ENCODE data around the gene PIK3R6.

The PIK3R6 gene

GRCh38 chr17:8883353-8883752 lies 15.9 kb upstream of the PIK3R6 start:
- Histone ChIP-seq H3K27me3 (ENCODE audit: control insufficient read depth, insufficient read depth, low read length) (no peaks in the 10 kb centered on the region), H3K4me3 (ENCODE audit: low read depth, low read length) (no peak overlapping the region), H3K9me3 (ENCODE audit: control insufficient read depth, insufficient read depth, low read depth, low read length) (no peaks in the 10 kb centered on the region), H3K36me3 (ENCODE audit: control insufficient read depth, insufficient read depth, low read length) (no peaks in the 10 kb centered on the region), H3K27ac (ENCODE audit: low read depth, low read length) (no peak overlapping the region), H3K4me1 (ENCODE audit: control insufficient read depth, insufficient read depth, low read length) (peaks cover 12% of the 10 kb centered on the region; the same call in 1 of the 2 replicates), H3K9ac (ENCODE audit: low read length) (no peak overlapping the region)

GRCh38 chr17:8881606-8882005 lies 14.1 kb upstream of the PIK3R6 start:
- Histone ChIP-seq H3K4me3 (ENCODE audit: low read depth, low read length) (no peak overlapping the region), H3K9me3 (ENCODE audit: control insufficient read depth, insufficient read depth, low read depth, low read length) (no peaks in the 10 kb centered on the region)

GRCh38 chr17:8880466-8880865 lies 13.0 kb upstream of the PIK3R6 start:
- H3K9ac ChIP-seq (ENCODE audit: low read length) = no peak overlapping the region
- H3K27ac ChIP-seq (ENCODE audit: low read depth, low read length) = no peak overlapping the region
- H3K4me3 ChIP-seq (ENCODE audit: low read depth, low read length) = no peak overlapping the region
- no peaks in the 10 kb centered on the region for H3K9me3 ChIP-seq (ENCODE audit: control insufficient read depth, insufficient read depth, low read depth, low read length)
- H3K36me3 ChIP-seq (ENCODE audit: control insufficient read depth, insufficient read depth, low read length) = no peaks in the 10 kb centered on the region
- H3K27me3 ChIP-seq (ENCODE audit: control insufficient read depth, insufficient read depth, low read length) = no peaks in the 10 kb centered on the region
- H3K4me1 ChIP-seq (ENCODE audit: control insufficient read depth, insufficient read depth, low read length) = peaks cover 5% of the 10 kb centered on the region

More at GRCh38 chr17:8881606-8882005, 14.1 kb upstream of the PIK3R6 start:
- Histone ChIP-seq H3K4me1 (ENCODE audit: control insufficient read depth, insufficient read depth, low read length) (peaks cover 7% of the 10 kb centered on the region; the same call in 1 of the 2 replicates), H3K36me3 (ENCODE audit: control insufficient read depth, insufficient read depth, low read length) (no peaks in the 10 kb centered on the region), H3K27me3 (ENCODE audit: control insufficient read depth, insufficient read depth, low read length) (no peaks in the 10 kb centered on the region), H3K9ac (ENCODE audit: low read length) (no peak overlapping the region), H3K27ac (ENCODE audit: low read depth, low read length) (no peak overlapping the region)

GRCh38 chr17:8879410-8879809 lies 11.9 kb upstream of the PIK3R6 start:
- Histone ChIP-seq H3K9ac (ENCODE audit: low read length) (no peak overlapping the region), H3K4me3 (ENCODE audit: low read depth, low read length) (no peak overlapping the region), H3K27me3 (ENCODE audit: control insufficient read depth, insufficient read depth, low read length) (no peaks in the 10 kb centered on the region), H3K36me3 (ENCODE audit: control insufficient read depth, insufficient read depth, low read length) (no peaks in the 10 kb centered on the region), H3K27ac (ENCODE audit: low read depth, low read length) (no peak overlapping the region), H3K4me1 (ENCODE audit: control insufficient read depth, insufficient read depth, low read length) (peaks cover 12% of the 10 kb centered on the region), H3K9me3 (ENCODE audit: control insufficient read depth, insufficient read depth, low read depth, low read length) (no peaks in the 10 kb centered on the region)

GRCh38 chr17:8877984-8878383 lies 10.5 kb upstream of the PIK3R6 start:
- Histone ChIP-seq H3K9me3 (ENCODE audit: control insufficient read depth, insufficient read depth, low read depth, low read length) (no peaks in the 10 kb centered on the region), H3K4me3 (ENCODE audit: low read depth, low read length) (no peak overlapping the region), H3K4me1 (ENCODE audit: control insufficient read depth, insufficient read depth, low read length) (peaks cover 22% of the 10 kb centered on the region), H3K9ac (ENCODE audit: low read length) (no peak overlapping the region), H3K36me3 (ENCODE audit: control insufficient read depth, insufficient read depth, low read length) (no peaks in the 10 kb centered on the region), H3K27me3 (ENCODE audit: control insufficient read depth, insufficient read depth, low read length) (no peaks in the 10 kb centered on the region), H3K27ac (ENCODE audit: low read depth, low read length) (no peak overlapping the region)

- peaks cover 22% of the 10 kb centered on the region for H3K4me1 ChIP-seq (ENCODE audit: control insufficient read depth, insufficient read depth, low read length)
- H3K9ac ChIP-seq (ENCODE audit: low read length) = no peak overlapping the region
- H3K27ac ChIP-seq (ENCODE audit: low read depth, low read length) = no peak overlapping the region
- no peaks in the 10 kb centered on the region for H3K9me3 ChIP-seq (ENCODE audit: control insufficient read depth, insufficient read depth, low read depth, low read length)
- no peaks in the 10 kb centered on the region for H3K36me3 ChIP-seq (ENCODE audit: control insufficient read depth, insufficient read depth, low read length)
- H3K27me3 ChIP-seq (ENCODE audit: control insufficient read depth, insufficient read depth, low read length) = no peaks in the 10 kb centered on the region
- H3K4me3 ChIP-seq (ENCODE audit: low read depth, low read length) = no peak overlapping the region
These were observed 8.5 kb upstream of the PIK3R6 start for GRCh38 chr17:8875957-8876356.

GRCh38 chr17:8875436-8875835 lies 8.0 kb upstream of the PIK3R6 start:
- no peaks in the 10 kb centered on the region for H3K27me3 ChIP-seq (ENCODE audit: control insufficient read depth, insufficient read depth, low read length)
- H3K27ac ChIP-seq (ENCODE audit: low read depth, low read length) = no peak overlapping the region
- no peaks in the 10 kb centered on the region for H3K36me3 ChIP-seq (ENCODE audit: control insufficient read depth, insufficient read depth, low read length)
- H3K4me3 ChIP-seq (ENCODE audit: low read depth, low read length) = no peak overlapping the region
- H3K4me1 ChIP-seq (ENCODE audit: control insufficient read depth, insufficient read depth, low read length) = peaks cover 22% of the 10 kb centered on the region
- no peak overlapping the region for H3K9ac ChIP-seq (ENCODE audit: low read length)
- no peaks in the 10 kb centered on the region for H3K9me3 ChIP-seq (ENCODE audit: control insufficient read depth, insufficient read depth, low read depth, low read length)

- Histone ChIP-seq H3K36me3 (ENCODE audit: control insufficient read depth, insufficient read depth, low read length) (no peaks in the 10 kb centered on the region), H3K27ac (ENCODE audit: low read depth, low read length) (no peak overlapping the region), H3K9me3 (ENCODE audit: control insufficient read depth, insufficient read depth, low read depth, low read length) (no peaks in the 10 kb centered on the region), H3K4me1 (ENCODE audit: control insufficient read depth, insufficient read depth, low read length) (peaks cover 22% of the 10 kb centered on the region), H3K9ac (ENCODE audit: low read length) (peak overlapping the region; percentile 7), H3K27me3 (ENCODE audit: control insufficient read depth, insufficient read depth, low read length) (no peaks in the 10 kb centered on the region), H3K4me3 (ENCODE audit: low read depth, low read length) (no peak overlapping the region)
These were observed 6.6 kb upstream of the PIK3R6 start for GRCh38 chr17:8873801-8874715.

GRCh38 chr17:8872705-8873435 lies 5.4 kb upstream of the PIK3R6 start:
- peaks cover 22% of the 10 kb centered on the region for H3K4me1 ChIP-seq (ENCODE audit: control insufficient read depth, insufficient read depth, low read length)
- no peaks in the 10 kb centered on the region for H3K27me3 ChIP-seq (ENCODE audit: control insufficient read depth, insufficient read depth, low read length)
- H3K4me3 ChIP-seq (ENCODE audit: low read depth, low read length) = no peak overlapping the region
- H3K9me3 ChIP-seq (ENCODE audit: control insufficient read depth, insufficient read depth, low read depth, low read length) = no peaks in the 10 kb centered on the region
- H3K9ac ChIP-seq (ENCODE audit: low read length) = no peak overlapping the region
- H3K27ac ChIP-seq (ENCODE audit: low read depth, low read length) = no peak overlapping the region
- no peaks in the 10 kb centered on the region for H3K36me3 ChIP-seq (ENCODE audit: control insufficient read depth, insufficient read depth, low read length)

GRCh38 chr17:8872036-8872704 lies 4.7 kb upstream of the PIK3R6 start:
- Histone ChIP-seq H3K36me3 (ENCODE audit: control insufficient read depth, insufficient read depth, low read length) (no peaks in the 10 kb centered on the region), H3K27ac (ENCODE audit: low read depth, low read length) (no peak overlapping the region), H3K9ac (ENCODE audit: low read length) (no peak overlapping the region), H3K4me1 (ENCODE audit: control insufficient read depth, insufficient read depth, low read length) (peaks cover 22% of the 10 kb centered on the region), H3K9me3 (ENCODE audit: control insufficient read depth, insufficient read depth, low read depth, low read length) (no peaks in the 10 kb centered on the region), H3K27me3 (ENCODE audit: control insufficient read depth, insufficient read depth, low read length) (no peaks in the 10 kb centered on the region), H3K4me3 (ENCODE audit: low read depth, low read length) (no peak overlapping the region)
